Measurements from ENCODE around the gene ELN.

The ELN gene

GRCh38 chr7:74023786-74024185 is 4.2 kb upstream of the ELN start:
- DNase-seq (ENCODE audit: low spot score), result no peak

GRCh38 chr7:74025146-74025545 is 2.8 kb upstream of the ELN start:
- no peak for DNase-seq (ENCODE audit: low spot score)

GRCh38 chr7:74025730-74026129 is 2.2 kb upstream of the ELN start:
- no peak for DNase-seq (ENCODE audit: low spot score)

DNA sequence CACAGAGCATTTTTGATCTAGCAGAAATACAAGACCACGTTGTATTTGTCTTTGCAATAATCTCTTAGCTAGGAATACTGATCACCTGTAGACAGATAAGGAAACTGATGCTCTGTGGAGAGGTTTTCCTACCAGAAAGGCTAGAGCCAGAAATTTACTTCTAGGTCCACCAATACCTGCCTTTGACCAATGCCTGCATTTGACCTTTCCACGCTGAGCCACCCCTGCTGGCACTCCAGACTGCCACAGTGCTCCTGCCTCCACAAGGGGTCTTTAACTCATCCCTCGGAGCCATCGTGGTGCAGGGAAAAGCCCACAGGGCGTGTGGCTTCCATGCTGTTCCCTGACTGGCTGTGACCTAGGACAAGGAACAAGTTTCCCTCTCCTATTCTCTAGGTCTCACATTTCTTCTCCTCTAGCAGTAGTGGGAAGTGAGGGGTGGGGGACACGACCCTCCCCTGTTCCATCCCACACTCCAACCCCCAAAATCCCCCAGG is 1.5 kb upstream of the ELN start:
- DNase-seq (ENCODE audit: low spot score), result no peak

DNA sequence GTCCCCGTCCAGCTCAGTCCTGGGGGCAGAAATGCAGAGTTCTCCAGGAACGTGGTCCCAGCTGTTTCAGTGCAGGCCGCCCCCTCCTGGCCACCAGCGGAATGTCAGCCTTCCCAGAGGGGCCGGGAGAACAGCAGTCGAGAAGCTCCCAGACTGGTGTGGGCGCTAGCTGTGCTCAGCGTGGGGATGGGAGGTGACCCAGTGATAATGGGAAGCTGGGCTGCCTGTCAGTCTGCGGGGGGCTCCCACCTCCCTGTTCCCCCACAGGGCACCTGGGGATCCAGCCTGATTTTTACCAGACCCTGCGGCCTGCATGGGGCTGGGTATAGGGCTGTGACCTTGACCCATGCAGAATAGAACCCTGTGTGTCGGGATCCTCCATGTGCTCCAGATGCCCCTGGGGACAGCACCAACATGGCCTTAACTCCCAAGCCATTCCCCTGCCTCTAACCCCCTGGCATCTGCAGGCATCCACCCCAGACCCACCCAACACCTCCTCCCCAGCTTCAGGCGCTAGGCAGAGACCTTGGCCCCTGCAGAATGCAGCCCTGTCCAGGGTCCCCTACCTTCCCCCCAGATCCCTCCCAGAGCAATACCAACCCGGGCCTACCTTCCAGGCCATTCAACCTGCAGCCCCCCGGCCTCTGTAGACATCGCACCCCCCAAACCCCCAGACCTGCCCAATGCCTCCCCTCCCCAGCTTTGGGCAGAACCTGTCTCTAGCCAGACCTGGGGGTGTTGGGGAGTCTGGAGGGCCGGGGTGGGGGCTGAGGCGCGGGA is 880 bp upstream of the ELN start:
- peak; percentile 85 for DNase-seq (ENCODE audit: low spot score)

- DNase-seq (ENCODE audit: low spot score), result no peak
Measured at GRCh38 chr7:74028321-74028838, 407 bp downstream of the ELN start.

DNA sequence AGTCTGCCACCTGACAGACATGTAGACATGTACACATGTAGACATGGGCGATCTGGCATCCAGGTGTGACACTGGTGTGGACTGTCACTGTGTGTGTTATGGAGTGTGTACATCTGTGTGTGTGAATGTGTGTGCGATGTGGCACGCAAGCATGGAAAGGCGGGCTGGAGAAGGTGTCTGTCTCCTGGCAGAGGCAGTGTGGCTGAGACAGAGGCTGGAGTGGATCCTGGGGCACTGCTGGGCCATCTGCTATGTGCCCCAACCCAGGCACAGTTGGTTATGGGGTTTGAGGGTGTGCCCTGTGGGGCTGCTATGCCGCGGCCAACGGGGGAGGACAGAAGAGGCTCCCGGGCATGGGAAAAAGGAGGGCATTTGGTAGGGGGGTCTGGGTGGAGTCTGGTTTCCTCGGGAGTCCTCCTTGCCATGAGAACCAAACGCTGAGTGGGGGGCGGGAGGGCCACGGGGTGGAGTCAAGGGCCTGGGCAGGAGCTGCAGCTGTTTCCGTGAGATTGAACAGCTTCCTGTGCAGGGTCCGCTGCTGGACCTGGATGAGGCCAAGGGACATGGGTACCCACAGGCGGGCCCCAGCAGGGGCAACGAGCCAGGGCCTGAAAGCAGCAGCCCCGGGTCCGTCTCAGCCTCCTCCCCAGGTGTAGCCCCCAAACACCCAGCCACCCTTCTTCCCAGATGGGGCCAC is 1.3 kb downstream of the ELN start:
- DNase-seq (ENCODE audit: low spot score), result no peak

- no peak for DNase-seq (ENCODE audit: low spot score)
Measured at GRCh38 chr7:74029991-74030415, 2.0 kb downstream of the ELN start.

GRCh38 chr7:74030861-74031260 is 2.9 kb downstream of the ELN start:
- DNase-seq (ENCODE audit: low spot score), result no peak

- DNase-seq (ENCODE audit: low spot score), result no peak
Measured at GRCh38 chr7:74031403-74032190, 3.6 kb downstream of the ELN start.

- peak; percentile 91 for DNase-seq (ENCODE audit: low spot score)
Measured at GRCh38 chr7:74032191-74032490, 4.2 kb downstream of the ELN start.

DNA sequence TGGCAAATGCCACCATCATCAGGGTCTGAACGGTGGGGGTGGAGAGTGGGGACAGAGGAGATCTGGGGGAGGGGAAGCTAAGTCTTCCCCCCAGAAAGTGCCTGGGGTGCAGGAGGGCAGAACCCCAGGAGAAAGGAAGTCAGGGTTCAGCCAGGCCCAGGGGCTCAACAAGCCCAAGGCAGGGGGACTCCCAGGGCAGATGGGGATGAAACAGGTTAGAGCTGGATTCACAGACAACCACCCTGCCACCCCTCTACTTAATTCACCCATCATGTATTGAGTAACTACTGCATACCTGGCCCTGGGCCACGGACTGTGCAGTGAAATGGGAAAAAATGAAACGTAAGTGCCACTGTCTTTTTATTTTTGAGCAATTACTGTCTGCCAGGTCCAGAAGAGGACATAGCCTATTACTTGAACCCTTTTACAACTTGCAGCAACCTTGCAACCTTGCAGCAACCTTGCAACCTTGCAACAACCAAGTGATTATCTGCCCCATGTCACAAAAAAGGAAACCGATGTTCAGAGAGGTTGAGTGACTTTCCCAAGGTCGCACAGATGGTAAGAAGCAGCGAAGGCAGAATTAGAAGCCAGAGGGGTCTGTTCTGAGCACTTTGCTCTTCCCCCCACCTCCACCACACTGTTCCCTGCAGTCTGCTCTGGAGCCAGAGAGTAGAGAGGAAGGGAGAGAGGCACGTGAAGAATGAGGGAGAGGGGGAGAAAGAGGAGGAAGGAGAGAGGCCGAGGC is 4.8 kb downstream of the ELN start:
- no peak for DNase-seq (ENCODE audit: low spot score)

DNA sequence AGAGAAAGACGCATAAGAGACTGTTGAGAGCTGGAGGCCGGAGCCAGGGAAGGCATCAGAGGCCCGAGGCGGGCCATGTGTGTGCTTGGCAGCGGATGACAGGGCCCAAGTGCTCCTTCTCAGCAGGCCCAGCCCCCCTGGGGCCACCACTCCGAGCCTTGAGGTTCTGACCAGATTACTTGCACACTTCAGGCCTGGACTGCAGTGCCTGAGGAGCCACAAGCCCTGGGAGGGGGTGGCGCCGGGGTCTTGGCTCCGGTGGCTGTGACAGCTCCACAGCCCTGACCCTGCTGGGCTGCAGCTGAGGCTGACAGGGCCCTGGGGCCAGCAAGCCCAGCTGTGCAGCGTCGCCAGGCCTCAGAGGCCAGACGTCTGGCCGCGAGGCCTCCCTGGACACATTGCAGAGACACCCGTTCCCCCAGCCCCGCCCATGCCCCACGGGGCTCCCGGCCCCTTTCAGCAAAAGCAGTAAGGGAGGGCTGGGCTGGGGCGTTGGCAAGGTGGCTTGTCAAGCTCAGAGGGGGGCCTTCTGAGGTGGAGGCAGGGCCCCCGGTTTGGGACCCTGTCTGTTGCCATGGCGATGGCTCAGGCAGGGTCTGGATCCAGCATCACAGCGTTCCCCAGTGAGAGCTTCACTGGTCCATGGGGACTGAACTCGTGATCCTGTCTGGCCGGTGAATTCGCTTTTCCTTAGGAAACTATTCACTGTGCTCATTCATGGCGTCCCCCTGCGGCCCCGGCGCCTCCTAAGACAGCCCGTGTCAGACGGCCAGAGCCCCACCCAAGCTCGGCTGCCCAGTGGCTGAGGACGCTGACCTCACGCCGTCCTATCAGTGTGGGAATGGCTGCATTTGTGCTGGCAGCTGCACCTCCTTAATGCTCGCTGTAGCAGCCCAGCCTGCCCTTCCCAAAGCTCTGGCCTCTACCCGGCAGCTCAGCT is 5.7 kb downstream of the ELN start:
- peak; percentile 56 for DNase-seq (ENCODE audit: low spot score)

DNA sequence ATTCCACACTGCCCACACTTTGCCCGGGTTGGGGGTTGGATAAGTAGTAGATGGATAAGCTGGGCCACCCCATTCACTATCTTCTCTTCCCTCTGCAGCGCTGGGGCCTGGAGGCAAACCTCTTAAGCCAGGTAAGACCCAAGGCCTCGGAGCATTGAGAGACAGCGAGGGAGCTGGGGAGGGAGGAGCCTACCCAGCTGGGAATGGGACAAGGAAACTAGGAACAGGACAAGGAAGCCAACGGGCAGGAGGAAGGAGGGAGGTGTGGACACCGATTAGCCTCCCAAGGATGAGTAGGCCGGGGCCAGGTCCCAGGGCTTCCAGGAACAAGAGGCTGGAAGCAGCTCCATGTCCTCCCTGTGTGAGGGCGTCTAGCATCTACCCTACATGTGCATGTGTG is 9.6 kb downstream of the ELN start:
- no peak for DNase-seq (ENCODE audit: low spot score)

DNA sequence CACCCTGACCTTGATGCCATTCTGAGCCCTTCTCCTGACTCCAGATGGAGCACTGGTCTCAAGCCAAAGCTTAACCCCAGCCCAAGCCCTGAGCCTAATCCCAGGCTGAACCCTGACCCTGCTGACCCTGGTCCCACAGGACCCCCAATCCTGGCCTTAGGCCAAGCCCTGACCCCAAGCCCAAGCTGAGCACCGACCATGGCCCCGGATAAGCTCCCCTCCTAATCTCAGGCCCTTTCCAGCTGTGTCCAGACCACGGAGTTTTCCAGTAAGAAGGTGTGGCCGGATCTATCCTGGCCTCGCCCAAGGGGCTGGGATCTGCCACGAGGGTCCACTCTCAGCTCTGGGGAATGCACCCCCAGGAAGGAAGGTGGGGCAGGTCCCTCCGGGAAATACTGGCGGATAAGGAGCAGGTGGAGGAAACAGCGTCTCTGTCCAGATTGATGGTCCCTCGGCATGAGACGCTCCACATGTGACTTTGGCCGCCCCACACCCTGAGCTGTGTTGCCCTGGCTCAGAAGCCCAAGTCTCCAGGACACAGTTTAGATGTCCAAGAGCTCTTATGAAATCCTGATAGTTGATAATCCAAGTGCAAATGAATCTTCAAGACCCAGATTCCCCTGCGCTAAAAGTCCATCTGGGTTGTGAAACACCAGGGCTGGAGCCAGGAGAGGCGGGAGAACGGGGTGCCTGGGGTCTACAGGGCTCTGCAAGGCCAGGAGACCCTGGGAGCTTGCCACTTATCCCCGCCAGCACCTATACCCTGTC is 10.4 kb downstream of the ELN start:
- DNase-seq (ENCODE audit: low spot score), result no peak

GRCh38 chr7:74039337-74039736 is 11.4 kb downstream of the ELN start:
- DNase-seq (ENCODE audit: low spot score), result no peak

DNA sequence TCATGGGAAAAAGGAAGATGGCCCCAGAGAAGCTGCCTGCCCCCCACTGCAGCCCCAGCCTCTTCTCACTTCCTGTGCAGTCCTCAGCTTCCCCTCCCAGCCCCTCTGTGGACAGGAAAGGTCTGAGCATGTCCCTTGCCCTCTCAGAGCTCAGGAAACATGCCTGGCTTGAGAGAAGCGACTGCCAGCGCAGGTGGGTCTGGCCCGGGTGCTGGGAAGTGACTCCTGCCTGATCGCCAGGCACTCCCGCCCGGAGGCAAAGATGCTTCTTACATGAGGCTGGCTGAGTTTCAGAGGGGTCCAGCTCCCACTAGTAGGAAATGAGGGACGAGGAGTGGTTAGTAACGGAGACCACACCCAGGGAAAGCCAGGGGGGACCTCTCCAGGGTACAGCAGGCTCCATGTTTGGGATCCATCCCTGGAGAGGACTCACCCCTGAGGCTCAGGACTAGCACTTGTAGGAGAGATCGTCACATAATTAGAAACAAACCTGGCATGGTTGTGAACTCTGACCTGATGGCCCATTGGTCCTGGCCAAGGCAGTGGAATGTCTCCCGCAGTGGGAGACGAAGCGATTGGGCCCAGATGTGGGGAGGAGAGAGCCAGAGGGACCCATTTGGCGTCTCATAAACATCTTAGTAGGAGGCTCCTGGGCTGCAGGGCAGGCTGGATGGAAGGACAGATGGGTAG is 12.3 kb downstream of the ELN start:
- no peak for DNase-seq (ENCODE audit: low spot score)

GRCh38 chr7:74040791-74041520 is 13.0 kb downstream of the ELN start:
- DNase-seq (ENCODE audit: low spot score), result no peak

Measured in AG20443 (cell line).